DOHH2 (cell line): Measurements from ENCODE around the gene TPGS2.

Source experiments
- CTCF ChIP-seq: fragments of 200-600 bp; sonication (generic); IDR thresholded peaks from one replicate; pipeline ENCODE4 v1.5.1; 2014; ENCODE audit warnings: antibody characterized with exemption, mild to moderate bottlenecking, low read depth, low read length; ENCODE audit not compliant: poor library complexity, severe bottlenecking
- EZH2phosphoT487 ChIP-seq: fragments of 200-600 bp; sonication (generic); IDR thresholded peaks from 2 replicates; pipeline ENCODE4 v1.6.1; 2017; ENCODE audit warnings: borderline replicate concordance, mild to moderate bottlenecking, antibody characterized with exemption, low read length, moderate library complexity, mixed read lengths

GRCh38 chr18:36780748-36781147, 48.1 kb downstream of the TPGS2 start:
- TF ChIP-seq CTCF (no peak), EZH2phosphoT487 (no peak)
